GM18951 (cell line): Measurements from ENCODE around the gene CRK.
"Not testable (repeated sequence)": the region's sequence is repeated elsewhere in the genome, so short reads cannot be mapped to it uniquely, and the experiment has no call there.

Source experiments
- POLR2A ChIP-seq: IDR thresholded peaks from 4 replicates; pipeline ENCODE4 v1.6.1; 2011; ENCODE audit warnings: mild to moderate bottlenecking; ENCODE audit not compliant: insufficient read length, insufficient read depth; ENCODE audit errors: extremely low read depth
- in situ Hi-C: fragments of 300-500 bp; cut with MboI; formaldehyde crosslinking; loops from one replicate; pipeline ENCODE4 v1.12.0; 2022; ENCODE audit warnings: low sequenced_read_pairs, mixed read lengths, inconsistent platforms; ENCODE audit not compliant: unreplicated experiment

Gene CRK

GRCh38 chr17:1390432-1391367 is 65.3 kb downstream of the CRK start:
- in situ Hi-C loops = no loop called here
- no peak for TF ChIP-seq POLR2A

- in situ Hi-C loops = not testable (repeated sequence)
Observed at GRCh38 chr17:1387490-1388227, 68.4 kb downstream of the CRK start.

- in situ Hi-C loops = not testable (repeated sequence)
Observed at GRCh38 chr17:1386675-1387190, 69.3 kb downstream of the CRK start.

- TF ChIP-seq POLR2A = no peak
- in situ Hi-C loops = no loop called here
Observed at GRCh38 chr17:1386265-1386664, 69.8 kb downstream of the CRK start.

GRCh38 chr17:1385861-1386260 is 70.2 kb downstream of the CRK start:
- TF ChIP-seq POLR2A = no peak
- in situ Hi-C loops = no loop called here

- in situ Hi-C loops = no loop called here
- no peak for TF ChIP-seq POLR2A
Observed at GRCh38 chr17:1384905-1385435, 71.1 kb downstream of the CRK start.

- TF ChIP-seq POLR2A = no peak
- in situ Hi-C loops = no loop called here
Observed at GRCh38 chr17:1379930-1380313, 76.1 kb downstream of the CRK start.

- in situ Hi-C loops = no loop called here
- TF ChIP-seq POLR2A = no peak
Observed at GRCh38 chr17:1379208-1379929, 76.7 kb downstream of the CRK start.

GRCh38 chr17:1378476-1378860 is 77.6 kb downstream of the CRK start:
- in situ Hi-C loops = not testable (repeated sequence)

GRCh38 chr17:1377334-1377733 is 78.7 kb downstream of the CRK start:
- in situ Hi-C loops = no loop called here

GRCh38 chr17:1376061-1376460 is 80.0 kb downstream of the CRK start:
- in situ Hi-C loops = no loop called here
- no peak for TF ChIP-seq POLR2A

More at GRCh38 chr17:1377334-1377733, 78.7 kb downstream of the CRK start:
- no peak for TF ChIP-seq POLR2A

GRCh38 chr17:1375615-1376014 is 80.4 kb downstream of the CRK start:
- in situ Hi-C loops = no loop called here
- no peak for TF ChIP-seq POLR2A
